B cell (primary cell): ENCODE measurements around the gene ACACB. TPM values are rescaled to one million over a fixed set of nuclear protein-coding genes. Genes with fewer than 3 reads are reported as not detected.

Experiments
- ATAC-seq: fragments of 200-7000 bp; cut with Tn5 transposase; one replicate; pipeline ENCODE4 v1.10.0; 2021; ENCODE audit warnings: low read depth, mild to moderate bottlenecking, moderate number of reproducible peaks, moderate library complexity
- CTCF ChIA-PET: fragments of 350-600 bp; sonication (Branson Sonifier 250); formaldehyde crosslinking; loops from one replicate; lab custom pipeline; 2021; ENCODE audit warnings: antibody characterized with exemption, inconsistent platforms; lab: Charles Lee
- POLR2A ChIA-PET: fragments of 350-600 bp; sonication (Branson Sonifier 250); formaldehyde crosslinking; loops from one replicate; lab custom pipeline; 2021; ENCODE audit warnings: antibody characterized with exemption; lab: Charles Lee
- DNase-seq: peaks from one replicate; pipeline ENCODE4 v3.0.0; 2013
- H2AFZ ChIP-seq: 2 replicates; pipeline ENCODE4 v1.6.1; 2012; ENCODE audit warnings: mild to moderate bottlenecking, low read depth, low read length; ENCODE audit not compliant: insufficient read depth, poor library complexity, severe bottlenecking
- H3K27ac ChIP-seq, 2 donors: 1 replicate in 1 of 2; 2 replicates in 1 of 2; pipeline ENCODE4 v1.5.1; 2012 to 2013; ENCODE audit warnings: low read length in 2 of 2, mild to moderate bottlenecking in 2 of 2, moderate library complexity in 1 of 2
- H3K27me3 ChIP-seq, 4 experiments: fragments of 200-600 bp in 1 of 4; sonication (generic) in 1 of 4; replicated peaks in 1 of 4; 1 replicate in 2 of 4; 2 replicates in 2 of 4; pipeline versions ENCODE4 v1.6.1 to v1.7.0; 2013 to 2016; ENCODE audit warnings: low read length in 3 of 4, mild to moderate bottlenecking in 2 of 4, mixed read lengths in 1 of 4, moderate library complexity in 1 of 4; ENCODE audit not compliant: insufficient read depth in 4 of 4, control insufficient read depth in 3 of 4; ENCODE audit errors: control extremely low read depth in 1 of 4
- H3K36me3 ChIP-seq, 2 experiments: replicated peaks in 1 of 2; 1 replicate in 1 of 2; 2 replicates in 1 of 2; pipeline versions ENCODE4 v1.6.1 to v1.7.1; 2013; ENCODE audit warnings: low read length in 1 of 2; ENCODE audit not compliant: insufficient read depth in 2 of 2, control insufficient read depth in 1 of 2; ENCODE audit errors: control extremely low read depth in 1 of 2, extremely low read depth in 1 of 2
- H3K4me1 ChIP-seq, 2 donors: fragments of 200-600 bp in 1 of 2; sonication (generic) in 1 of 2; 1 replicate in 1 of 2; 2 replicates in 1 of 2; pipeline versions ENCODE4 v1.5.1 to v1.6.1; 2013 to 2017; ENCODE audit warnings: low read length in 2 of 2; ENCODE audit not compliant: control insufficient read depth in 2 of 2, insufficient read depth in 2 of 2
- H3K4me2 ChIP-seq: replicated peaks from 2 replicates; pipeline ENCODE3; 2012; ENCODE audit warnings: mild to moderate bottlenecking, low read depth, low read length; ENCODE audit not compliant: poor library complexity, severe bottlenecking
- H3K4me3 ChIP-seq, 5 experiments: fragments of 200-600 bp in 1 of 5; sonication (generic) in 1 of 5; 1 replicate in 3 of 5; 2 replicates in 2 of 5; pipeline versions ENCODE4 v1.5.1 to v1.7.0; 2011 to 2016; ENCODE audit warnings: low read length in 4 of 5, mild to moderate bottlenecking in 4 of 5, low read depth in 2 of 5, control low read depth in 1 of 5, moderate library complexity in 1 of 5; ENCODE audit not compliant: insufficient read depth in 1 of 5; ENCODE audit errors: control extremely low read depth in 1 of 5, extremely low read depth in 1 of 5
- H3K79me2 ChIP-seq: fragments of 200-600 bp; sonication (generic); one replicate; pipeline ENCODE4 v1.6.0; 2016; ENCODE audit warnings: low read length; ENCODE audit not compliant: control insufficient read depth, insufficient read depth
- H3K9ac ChIP-seq: fragments of 200-600 bp; sonication (generic); 2 replicates; pipeline ENCODE4 v1.6.1; 2017; ENCODE audit warnings: mild to moderate bottlenecking, low read length, moderate library complexity
- H3K9me3 ChIP-seq, 3 donors: one replicate each; pipeline versions ENCODE4 v1.6.1 to v1.7.1; 2013; ENCODE audit warnings: low read length in 2 of 3; ENCODE audit not compliant: control insufficient read depth in 2 of 3, insufficient read depth in 1 of 3; ENCODE audit errors: control extremely low read depth in 1 of 3
- H4K20me1 ChIP-seq: 2 replicates; pipeline ENCODE4 v1.6.0; 2012; ENCODE audit warnings: mild to moderate bottlenecking, low read length; ENCODE audit not compliant: insufficient read depth, control insufficient read depth, poor library complexity, severe bottlenecking
- H3K27ac Mint-ChIP-seq: one replicate; pipeline ENCODE4 v1.8.0; 2021; ENCODE audit warnings: mixed read lengths
- H3K27me3 Mint-ChIP-seq: one replicate; pipeline ENCODE4 v1.8.0; 2021; ENCODE audit warnings: mixed read lengths
- H3K4me1 Mint-ChIP-seq: one replicate; pipeline ENCODE4 v1.8.0; 2021; ENCODE audit warnings: mixed read lengths
- H3K4me3 Mint-ChIP-seq: one replicate; pipeline ENCODE4 v1.8.0; 2021; ENCODE audit warnings: mixed read lengths
- H3K9me3 Mint-ChIP-seq: one replicate; pipeline ENCODE4 v1.8.0; 2022; ENCODE audit warnings: mixed read lengths; ENCODE audit not compliant: insufficient read depth
- CTCF ChIP-seq: fragments of 200-600 bp; IDR thresholded peaks from one replicate; pipeline ENCODE4 v1.8.0; 2022; ENCODE audit warnings: antibody characterized with exemption, mild to moderate bottlenecking
- EZH2 ChIP-seq: IDR thresholded peaks from 2 replicates; pipeline ENCODE4 v1.6.1; 2012; ENCODE audit warnings: borderline replicate concordance, low read depth, mild to moderate bottlenecking, moderate library complexity, low read length; ENCODE audit not compliant: insufficient read depth, poor library complexity, severe bottlenecking
- WGBS: methylation state at CpG from one replicate; pipeline ENCODE4 v1.1.5; 2013; ENCODE audit warnings: missing lambda C conversion rate; ENCODE audit not compliant: insufficient coverage; 5-methylcytosine and 5-hydroxymethylcytosine counted together
- intact Hi-C: fragments of 100-400 bp; cut with micrococcal nuclease; formaldehyde crosslinking; loops from one replicate; pipeline ENCODE4 v1.10.0; 2022
- polyA plus RNA-seq: library from polyadenylated mRNA; depleted of rRNA; stranded (reverse); fragments of >200 nt; gene quantifications from 2 replicates; pipeline ENCODE4 v1.2.3, GENCODE V29; 2012
- total RNA-seq, 2 donors: library from RNA; stranded (reverse); fragments of 120-200 nt in 1 of 2; gene quantifications; 1 replicate in 1 of 2; 2 replicates in 1 of 2; pipeline versions ENCODE4 v1.2.3 to v1.2.4, GENCODE V29; 2013 to 2022

Gene ACACB
- total and polyA plus RNA-seq, 2 donors (not counting 1 experiment from before 2014, with no cell fraction given): 7.4 to 27.5 TPM

- 88% methylated on average over 4 of the region's 4 CpGs for WGBS
- Histone ChIP-seq H3K9ac (no peak overlapping the region), H3K4me2 (no peak overlapping the region), H3K4me1 (peaks cover 11 to 17% of the 10 kb centered on the region in 2 donors), H3K27ac (no peak overlapping the region), H3K4me3 (no peak overlapping the region), H3K9me3 (no peaks in the 10 kb centered on the region), H4K20me1 (no peaks in the 10 kb centered on the region), H2AFZ (no peak overlapping the region), H3K36me3 (no peaks in the 10 kb centered on the region), H3K27me3 (no peaks in the 10 kb centered on the region), H3K79me2 (peaks cover 5% of the 10 kb centered on the region)
- intact Hi-C loops: no loop called here
- POLR2A ChIA-PET: no interaction called here
- CTCF ChIA-PET: no interaction called here
- Mint-ChIP-seq H3K27me3 (peaks cover 3% of the 10 kb centered on the region), H3K4me3 (no peak overlapping the region), H3K27ac (no peak overlapping the region), H3K9me3 (no peaks in the 10 kb centered on the region), H3K4me1 (peaks cover 18% of the 10 kb centered on the region)
- TF ChIP-seq CTCF: no peak
- no peak for TF ChIP-seq EZH2
- ATAC-seq (no peak), DNase-seq (no peak)
These were observed 35.1 kb downstream of the ACACB start for GRCh38 chr12:109151457-109151856.

- Histone ChIP-seq H3K9me3 (no peaks in the 10 kb centered on the region), H3K4me3 (peak overlapping the region; percentile 20 to 81 (median 44)), H2AFZ (peak overlapping the region; percentile 93), H3K79me2 (peaks cover 17% of the 10 kb centered on the region), H3K27ac (no peak overlapping the region), H3K36me3 (no peaks in the 10 kb centered on the region), H3K4me2 (peak overlapping the region; percentile 93), H3K9ac (peak overlapping the region; percentile 87), H3K4me1 (peaks cover 11 to 17% of the 10 kb centered on the region in 2 donors), H4K20me1 (no peaks in the 10 kb centered on the region), H3K27me3 (no peaks in the 10 kb centered on the region)
- TF ChIP-seq CTCF: no peak
- no peak for TF ChIP-seq EZH2
- intact Hi-C loops: no loop called here
- Mint-ChIP-seq H3K4me3 (peak overlapping the region; percentile 99), H3K9me3 (no peaks in the 10 kb centered on the region), H3K27me3 (peaks cover 3% of the 10 kb centered on the region), H3K4me1 (peaks cover 22% of the 10 kb centered on the region), H3K27ac (no peak overlapping the region)
- ChIA-PET CTCF (interaction anchor here (1.4 to 1.6 kb wide), 2 partner anchors 19 to 42 kb away, joined by 3 read pairs; no protein-coding TSS in a partner anchor), POLR2A (interaction anchor here (0.6 kb wide), 1 partner anchor 10 kb away, joined by 8 read pairs; no protein-coding TSS in a partner anchor)
- ATAC-seq (no peak), DNase-seq (no peak)
- 65% methylated on average over 10 of the region's 18 CpGs for WGBS
These were observed 37.5 kb downstream of the ACACB start for GRCh38 chr12:109153821-109154441.
